K562 (cell line): ENCODE data around the gene TLNRD1. TPM values are rescaled to one million over a fixed set of nuclear protein-coding genes. Genes with fewer than 3 reads are reported as not detected.
A peak's percentile ranks its signal among the peaks of the same experiment; 100 is the strongest.

Experiments
- ADNP ChIP-seq: fragments of 200-800 bp; sonication (Bioruptor generic); IDR thresholded peaks from 2 replicates; pipeline ENCODE4 v1.6.1; 2016; ENCODE audit warnings: missing genetic modification characterization, missing compliant biosample characterization
- CCNT2 ChIP-seq: IDR thresholded peaks from 2 replicates; pipeline ENCODE4 v1.6.1; 2011; ENCODE audit warnings: borderline replicate concordance, low read depth, mild to moderate bottlenecking, moderate library complexity, mixed read lengths, low read length; ENCODE audit not compliant: insufficient read length; ENCODE audit errors: extremely low read depth
- CGGBP1 ChIP-seq: fragments of 250-450 bp; sonication (Bioruptor Pico); IDR thresholded peaks from 2 replicates; pipeline ENCODE4 v1.9.0; 2021; ENCODE audit warnings: mild to moderate bottlenecking
- E2F3 ChIP-seq: fragments of 250-450 bp; sonication (Bioruptor Pico); IDR thresholded peaks from 2 replicates; pipeline ENCODE4 v1.4.0; 2020; ENCODE audit warnings: mild to moderate bottlenecking
- FOSL1 ChIP-seq: fragments of 200-800 bp; sonication (Bioruptor generic); conservative IDR thresholded peaks from 2 replicates; pipeline ENCODE4 v1.6.1; 2016; ENCODE audit warnings: missing genetic modification characterization, missing compliant biosample characterization
- HOXB6 ChIP-seq: fragments of 250-450 bp; sonication (Bioruptor Pico); IDR thresholded peaks from 2 replicates; pipeline ENCODE4 v1.5.1; 2022; ENCODE audit warnings: mild to moderate bottlenecking, borderline replicate concordance
- ID3 ChIP-seq, 2 experiments: fragments of 250-450 bp in 1 of 2; fragments of 450-650 bp in 1 of 2; sonication (Bioruptor Pico) in 1 of 2; IDR thresholded peaks; 2 replicates each; pipeline versions ENCODE4 v1.6.1 to v1.8.0; 2016 to 2021; ENCODE audit warnings: mild to moderate bottlenecking in 2 of 2, moderate library complexity in 2 of 2, missing compliant biosample characterization in 1 of 2, missing genetic modification characterization in 1 of 2
- KDM2B ChIP-seq: fragments of 250-450 bp; sonication (Bioruptor Pico); IDR thresholded peaks from 2 replicates; pipeline ENCODE4 v1.8.0; 2021; ENCODE audit warnings: mild to moderate bottlenecking, moderate library complexity
- MYC ChIP-seq, 2 experiments: fragments of 250-450 bp in 1 of 2; sonication (Bioruptor Pico) in 1 of 2; IDR thresholded peaks; 2 replicates each; pipeline versions ENCODE4 v1.5.1 to v1.6.1; 2012 to 2021; ENCODE audit warnings: low read depth in 2 of 2, borderline replicate concordance in 1 of 2, improper control_type of control experiment in 1 of 2, low read length in 1 of 2, mild to moderate bottlenecking in 1 of 2, moderate library complexity in 1 of 2
- OTX1 ChIP-seq: fragments of 450-650 bp; formaldehyde crosslinking; IDR thresholded peaks from 2 replicates; pipeline ENCODE4 v1.4.0; 2022; ENCODE audit warnings: mild to moderate bottlenecking
- PBX2 ChIP-seq, 2 experiments: IDR thresholded peaks in 1 of 2; conservative IDR thresholded peaks in 1 of 2; 2 replicates each; pipeline ENCODE4 v1.6.1; 2016; ENCODE audit warnings: low read depth in 2 of 2, mild to moderate bottlenecking in 1 of 2, missing compliant biosample characterization in 1 of 2, missing genetic modification characterization in 1 of 2, moderate library complexity in 1 of 2
- PKNOX1 ChIP-seq: fragments of 450-650 bp; IDR thresholded peaks from 2 replicates; pipeline ENCODE4 v1.6.1; 2016
- POLR3G ChIP-seq: IDR thresholded peaks from 2 replicates; pipeline ENCODE4 v1.6.1; 2011; ENCODE audit not compliant: insufficient read length, insufficient replicate concordance; ENCODE audit errors: extremely low read depth
- TRIM28 ChIP-seq: fragments of 450-650 bp; IDR thresholded peaks from 2 replicates; pipeline ENCODE4 v1.6.1; 2017
- ZMIZ1 ChIP-seq, 2 experiments: fragments of 150-350 bp in 1 of 2; IDR thresholded peaks; 2 replicates each; pipeline ENCODE4 v1.6.1; 2012 to 2016; ENCODE audit warnings: low read depth in 2 of 2, low read length in 2 of 2, mild to moderate bottlenecking in 1 of 2, moderate library complexity in 1 of 2
- ZNF232 ChIP-seq: sonication (generic); formaldehyde crosslinking; IDR thresholded peaks from 2 replicates; pipeline ENCODE4 v1.8.0; 2022; ENCODE audit warnings: mild to moderate bottlenecking, missing genetic modification reagents
- polyA plus RNA-seq, 8 experiments: library from polyadenylated mRNA; depleted of rRNA in 4 of 8; stranded (reverse) in 5 of 8; unstranded in 3 of 8; fragments of >200 nt; fragmentation: Nextera tagmentation in 2 of 8; fragmentation: Illumina TruSeq in 1 of 8; extraction: Ambion mirVana in 2 of 8; extraction: Trizol in 1 of 8; gene quantifications; 2 replicates each; pipeline versions ENCODE4 v1.2.1 to v1.2.3, GENCODE V29; 2011 to 2014; ENCODE audit warnings: inconsistent platforms in 1 of 8, missing spikeins in 1 of 8
- total RNA-seq, 7 experiments: library from RNA; depleted of rRNA in 6 of 7; stranded (reverse); fragments of >200 nt in 6 of 7; fragmentation: Illumina TruSeq in 2 of 7; extraction: Trizol in 2 of 7; gene quantifications; 2 replicates each; pipeline versions ENCODE4 v1.2.1 to v1.2.3, GENCODE V29; 2011 to 2021; ENCODE audit warnings: low replicate concordance in 1 of 7

The TLNRD1 gene
- total and polyA plus RNA-seq, 9 of the 15 experiments (the other 6 are each of a cell fraction or from before 2014, with no cell fraction given): 1.1 to 33.1 (median 5.7) TPM

- TF ChIP-seq PBX2 (CRISPR knock-in tag; IDR thresholded peaks at IDR 0.05; ENCODE audit: low read depth) (no peak), PBX2 (tag; conservative IDR thresholded peaks at IDR 0.05; ENCODE audit: low read depth) (0 out of 2 replicates have a peak, but pooled peaks have one; percentile 15), OTX1 (CRISPR knock-in tag) (no peak), ZMIZ1 (IDR thresholded peaks at IDR 0.05; ENCODE audit: low read depth in 2 of 2, low read length in 2 of 2) (no peak), ADNP (no peak), CGGBP1 (CRISPR knock-in tag) (no peak), HOXB6 (CRISPR knock-in tag) (no peak), KDM2B (CRISPR knock-in tag) (no peak; the same call in 1 of the 2 replicates), CCNT2 (peak; percentile 21), TRIM28 (0 out of 2 replicates have a peak, but pooled peaks have one; percentile 16), E2F3 (CRISPR knock-in tag) (no peak), FOSL1 (tag) (no peak), PKNOX1 (peak; percentile 80), POLR3G (no peak), MYC (IDR thresholded peaks at IDR 0.05; ENCODE audit: low read depth, low read length) (peak; percentile 62), MYC (CRISPR knock-in tag; IDR thresholded peaks at IDR 0.05; ENCODE audit: borderline replicate concordance, low read depth) (0 out of 2 replicates have a peak, but pooled peaks have one; percentile 48), ID3 (CRISPR knock-in tag; IDR thresholded peaks at IDR 0.05) (no peak), ID3 (tag; IDR thresholded peaks at IDR 0.05) (no peak), ZNF232 (no peak)
These were observed 10.9 kb upstream of the TLNRD1 start, which contains the start of gene MESD (continued) for GRCh38 chr15:80989518-80990478.
